LNCAP (cell line): Measurements from ENCODE around the gene SMIM24.

Experiments used
- TF ChIP-seq, protein P1 (sequence below): fragments of 450-650 bp; IDR thresholded peaks from 2 replicates; pipeline ENCODE4 v1.5.1; 2017; ENCODE audit warnings: mild to moderate bottlenecking

SMIM24 gene

DNA sequence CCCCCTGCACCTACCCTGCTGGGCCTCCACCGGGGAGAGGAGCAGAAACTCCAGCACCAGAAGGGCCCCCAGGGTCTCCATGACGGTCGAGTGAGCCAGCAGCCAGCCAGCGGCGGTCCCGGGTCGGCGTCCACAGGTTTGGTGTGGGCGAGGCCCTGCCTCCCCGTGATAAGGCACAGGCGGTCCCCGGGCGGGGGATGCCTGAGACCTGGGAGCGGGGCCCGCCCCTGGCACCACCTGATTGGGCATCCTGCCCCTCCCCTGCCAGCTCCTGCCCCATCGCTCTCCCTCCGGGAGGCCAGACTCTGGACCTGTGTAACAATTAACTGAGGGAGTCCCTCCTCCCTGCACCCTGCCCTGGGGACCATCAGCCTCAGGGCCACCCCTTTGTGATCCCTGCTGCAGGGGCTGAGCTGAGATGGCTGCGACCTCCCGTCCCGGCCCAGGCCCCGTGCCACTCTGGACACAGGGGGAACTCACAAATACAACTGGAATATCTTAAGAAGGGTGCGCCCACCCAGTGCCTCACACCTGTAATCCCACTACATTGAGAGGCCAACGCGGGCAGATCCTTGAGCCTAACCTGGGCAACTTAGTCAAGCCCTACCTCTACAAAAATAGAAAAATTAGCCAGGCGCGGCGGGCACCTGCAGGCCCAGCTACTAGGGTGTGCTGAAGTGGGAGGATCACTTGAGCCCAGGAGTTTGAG, at the start of gene SMIM24:
Gene SMIM24, minus strand, starts transcription at position 143 of the 709 bp plus-strand sequence. Its CDS starts 62 bp downstream, at position 81.
- TF ChIP-seq, protein P1, sequence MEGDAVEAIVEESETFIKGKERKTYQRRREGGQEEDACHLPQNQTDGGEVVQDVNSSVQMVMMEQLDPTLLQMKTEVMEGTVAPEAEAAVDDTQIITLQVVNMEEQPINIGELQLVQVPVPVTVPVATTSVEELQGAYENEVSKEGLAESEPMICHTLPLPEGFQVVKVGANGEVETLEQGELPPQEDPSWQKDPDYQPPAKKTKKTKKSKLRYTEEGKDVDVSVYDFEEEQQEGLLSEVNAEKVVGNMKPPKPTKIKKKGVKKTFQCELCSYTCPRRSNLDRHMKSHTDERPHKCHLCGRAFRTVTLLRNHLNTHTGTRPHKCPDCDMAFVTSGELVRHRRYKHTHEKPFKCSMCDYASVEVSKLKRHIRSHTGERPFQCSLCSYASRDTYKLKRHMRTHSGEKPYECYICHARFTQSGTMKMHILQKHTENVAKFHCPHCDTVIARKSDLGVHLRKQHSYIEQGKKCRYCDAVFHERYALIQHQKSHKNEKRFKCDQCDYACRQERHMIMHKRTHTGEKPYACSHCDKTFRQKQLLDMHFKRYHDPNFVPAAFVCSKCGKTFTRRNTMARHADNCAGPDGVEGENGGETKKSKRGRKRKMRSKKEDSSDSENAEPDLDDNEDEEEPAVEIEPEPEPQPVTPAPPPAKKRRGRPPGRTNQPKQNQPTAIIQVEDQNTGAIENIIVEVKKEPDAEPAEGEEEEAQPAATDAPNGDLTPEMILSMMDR = no peak

DNA sequence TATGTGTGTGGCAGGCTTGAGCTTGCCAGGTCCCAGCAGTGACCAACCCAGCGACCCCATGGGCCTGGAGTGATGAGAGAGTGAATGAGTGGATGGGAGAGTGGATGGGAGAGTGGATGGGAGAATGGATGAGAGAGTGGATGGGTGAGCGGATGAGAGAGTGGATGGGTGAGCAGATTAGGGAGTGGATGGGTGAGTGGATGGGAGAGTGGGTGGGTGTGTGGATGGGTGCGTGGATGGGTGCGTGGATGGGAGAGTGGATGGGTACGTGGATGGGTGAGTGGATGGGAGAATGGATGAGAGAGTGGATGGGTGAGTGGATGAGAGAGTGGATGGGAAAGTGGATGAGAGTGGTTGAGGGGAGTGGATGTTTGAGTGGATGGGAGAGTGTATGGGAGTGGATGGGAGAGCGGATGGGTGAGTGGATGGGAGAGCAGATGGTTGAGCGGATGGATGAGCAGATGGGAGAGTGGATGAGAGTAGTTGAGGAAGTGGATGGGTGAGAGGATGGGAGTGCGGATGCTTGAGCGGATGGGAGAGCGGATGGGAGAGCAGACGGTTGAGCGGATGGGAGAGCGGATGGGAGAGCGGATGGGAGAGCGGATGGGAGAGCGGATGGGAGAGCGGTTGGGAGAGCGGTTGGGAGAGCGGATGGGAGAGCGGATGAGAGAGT, 48.4 kb upstream of the SMIM24 start:
- TF ChIP-seq, protein P1 = no peak

DNA sequence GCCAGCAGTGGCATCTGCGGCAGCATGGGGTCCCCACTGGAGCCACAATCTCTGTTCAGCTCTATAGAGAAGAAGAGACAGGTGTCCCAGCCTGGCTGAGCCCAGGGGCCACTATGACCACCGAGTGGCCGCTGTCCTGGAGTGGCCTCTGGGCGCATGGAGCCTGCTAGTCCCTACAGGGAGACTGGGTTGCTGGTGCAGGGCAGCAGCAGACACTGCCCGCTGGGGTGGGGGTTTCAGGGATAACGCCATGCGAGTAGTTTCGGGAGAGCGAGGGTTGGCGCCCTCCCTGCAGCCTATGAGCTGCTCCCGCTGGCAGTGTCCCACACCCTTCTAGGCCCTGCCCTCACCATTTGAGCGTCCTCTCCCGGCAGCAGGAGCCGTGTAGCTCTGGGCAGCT, 47.8 kb upstream of the SMIM24 start:
- TF ChIP-seq, protein P1 = no peak

DNA sequence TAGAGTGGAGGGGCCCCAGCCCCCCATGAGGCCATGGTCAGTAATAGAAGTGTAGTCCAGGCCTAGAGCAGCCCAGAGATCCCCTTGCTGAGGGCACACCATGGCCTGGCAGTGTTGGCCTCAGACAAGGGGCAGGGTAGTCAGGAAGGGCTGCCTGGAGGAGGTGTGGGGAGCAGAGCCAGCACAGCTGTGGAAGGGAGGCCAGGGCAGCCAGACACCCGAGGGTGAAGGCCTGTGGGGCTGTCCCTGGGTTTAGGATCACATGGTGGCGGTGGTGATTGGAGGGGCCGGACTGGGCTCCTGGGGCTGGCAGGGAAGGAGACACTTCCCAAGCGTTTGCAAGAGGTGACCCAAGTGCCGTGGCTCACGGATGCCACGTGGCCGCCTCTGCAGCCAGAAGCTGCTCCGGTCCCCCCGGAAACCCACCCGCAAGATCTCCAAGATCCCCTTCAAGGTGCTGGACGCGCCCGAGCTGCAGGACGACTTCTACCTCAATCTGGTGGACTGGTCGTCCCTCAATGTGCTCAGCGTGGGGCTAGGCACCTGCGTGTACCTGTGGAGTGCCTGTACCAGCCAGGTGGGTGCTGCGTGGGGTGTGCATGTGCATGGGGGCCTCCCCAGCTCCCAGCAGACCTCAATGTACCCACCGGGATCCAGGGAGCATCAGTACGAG, 47.0 kb upstream of the SMIM24 start:
- TF ChIP-seq, protein P1 = no peak

DNA sequence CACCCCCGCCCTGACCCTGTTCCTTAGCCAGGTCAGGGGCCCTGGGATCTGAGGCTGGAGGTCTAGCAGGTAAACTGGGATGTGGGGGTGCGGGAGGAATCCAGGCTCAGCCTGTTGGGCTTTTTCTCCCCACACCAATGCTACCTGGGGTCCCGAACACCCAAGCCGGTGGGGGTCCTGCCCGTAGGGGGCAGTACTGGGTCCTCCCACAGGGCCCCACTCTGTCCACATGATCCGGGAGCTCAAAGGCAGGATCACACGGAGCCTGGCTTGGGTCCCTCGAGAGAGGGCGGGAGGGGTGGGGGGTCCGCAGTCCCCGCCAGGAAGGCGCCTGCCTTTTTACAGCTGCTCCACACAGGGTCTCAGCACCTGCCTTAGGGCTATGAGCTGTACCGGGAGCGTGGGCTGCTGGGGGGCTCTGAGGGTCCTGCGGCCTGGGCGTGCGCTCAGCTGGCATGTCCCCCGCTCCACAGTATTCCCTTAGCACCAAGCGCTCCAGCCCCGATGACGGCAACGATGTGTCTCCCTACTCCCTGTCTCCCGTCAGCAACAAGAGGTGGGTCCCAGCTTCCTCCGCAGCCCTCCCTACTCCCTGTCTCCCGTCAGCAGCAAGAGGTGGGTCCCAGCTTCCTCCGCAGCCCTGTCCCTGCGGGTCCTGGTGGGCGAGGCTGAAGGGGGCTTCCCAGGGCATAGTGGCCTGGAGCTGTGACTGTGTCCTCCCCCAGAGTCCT, 46.3 kb upstream of the SMIM24 start:
- TF ChIP-seq, protein P1 = peak; percentile 46

DNA sequence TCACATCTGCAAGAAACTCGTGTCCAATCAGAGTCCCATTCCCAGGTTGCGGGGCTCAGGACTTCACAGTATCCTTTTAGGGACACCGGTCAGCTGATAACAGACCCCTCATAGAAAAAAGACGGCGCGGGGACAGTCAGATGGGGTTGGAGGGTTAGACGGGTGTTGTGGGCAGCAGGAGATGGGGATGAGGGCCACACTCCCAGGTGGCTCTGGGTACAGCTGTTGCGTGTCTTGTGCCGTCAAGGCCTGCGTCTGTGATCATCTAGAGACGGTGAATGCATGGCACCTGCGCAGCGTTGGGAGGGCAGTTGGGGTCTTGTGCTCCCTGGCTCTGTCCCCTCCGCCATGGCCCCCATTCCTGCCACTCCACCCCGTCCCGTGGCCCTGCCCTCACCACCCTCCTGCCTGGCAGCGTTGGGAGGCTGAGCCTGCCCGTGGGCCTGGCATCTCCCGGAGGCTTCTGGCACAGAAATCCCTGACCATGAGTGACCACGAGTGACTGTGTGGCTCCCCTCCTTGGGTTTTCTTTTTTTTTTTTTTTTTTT, 44.7 kb upstream of the SMIM24 start:
- TF ChIP-seq, protein P1 = no peak
